AG09319 (cell line): Measurements from ENCODE around the gene MINDY4B.

Source experiments
- DNase-seq: peaks from one replicate; pipeline ENCODE4 v3.0.0-alpha.2; 2010; ENCODE audit warnings: low read depth; ENCODE audit errors: extremely low read depth
- CTCF ChIP-seq: IDR thresholded peaks from 2 replicates; pipeline ENCODE4 v1.5.1; 2011; ENCODE audit warnings: low read depth, mild to moderate bottlenecking, inconsistent platforms, low read length, moderate library complexity

MINDY4B gene

GRCh38 chr3:150887031-150887430 is 18.2 kb downstream of the MINDY4B start:
- TF ChIP-seq CTCF: no peak
- no peak for DNase-seq

GRCh38 chr3:150885535-150885934 is 19.7 kb downstream of the MINDY4B start:
- DNase-seq: no peak
- no peak for TF ChIP-seq CTCF

GRCh38 chr3:150878996-150879575 is 26.2 kb downstream of the MINDY4B start:
- no peak for DNase-seq
- no peak for TF ChIP-seq CTCF

- no peak for DNase-seq
- TF ChIP-seq CTCF: no peak
These were observed 26.9 kb downstream of the MINDY4B start for GRCh38 chr3:150878290-150878689.

- no peak for DNase-seq
- TF ChIP-seq CTCF: no peak
These were observed 27.9 kb downstream of the MINDY4B start for GRCh38 chr3:150877303-150877702.

- no peak for DNase-seq
- no peak for TF ChIP-seq CTCF
These were observed 28.5 kb downstream of the MINDY4B start for GRCh38 chr3:150876611-150877265.

GRCh38 chr3:150875548-150875947 is 29.7 kb downstream of the MINDY4B start:
- no peak for TF ChIP-seq CTCF
- DNase-seq: no peak
